ENCODE measurements around the gene COBL.
"Not testable (repeated sequence)": the region's sequence is repeated elsewhere in the genome, so short reads cannot be mapped to it uniquely, and the experiment has no call there.

Gene COBL

GRCh38 chr7:51208125-51208524, 108.5 kb downstream of the COBL start:
- in situ Hi-C loops (cut with HindIII; ENCODE audit: low pct_ligation_motif_present, low pct_unique_long_range_greater_than_20kb, low sequenced_read_pairs); DNase-seq: not testable (repeated sequence)

- no peak for DNase-seq
- in situ Hi-C loops (cut with HindIII; ENCODE audit: low pct_ligation_motif_present, low pct_unique_long_range_greater_than_20kb, low sequenced_read_pairs): loop anchor here (25.0 kb wide), 1 partner anchor 89 kb away; no protein-coding TSS in a partner anchor
Observed at GRCh38 chr7:51198654-51199053, 118.0 kb downstream of the COBL start.

GRCh38 chr7:51190969-51191368, 125.6 kb downstream of the COBL start:
- in situ Hi-C loops (cut with HindIII; ENCODE audit: low pct_ligation_motif_present, low pct_unique_long_range_greater_than_20kb, low sequenced_read_pairs): loop anchor here (25.0 kb wide), 1 partner anchor 96 kb away; no protein-coding TSS in a partner anchor

GRCh38 chr7:51189777-51190176, 126.8 kb downstream of the COBL start:
- in situ Hi-C loops (cut with HindIII; ENCODE audit: low pct_ligation_motif_present, low pct_unique_long_range_greater_than_20kb, low sequenced_read_pairs): loop anchor here (25.0 kb wide), 1 partner anchor 98 kb away; no protein-coding TSS in a partner anchor
- no peak for DNase-seq

More at GRCh38 chr7:51190969-51191368, 125.6 kb downstream of the COBL start:
- DNase-seq: no peak

- in situ Hi-C loops (cut with HindIII; ENCODE audit: low pct_ligation_motif_present, low pct_unique_long_range_greater_than_20kb, low sequenced_read_pairs): loop anchor here (25.0 kb wide), 1 partner anchor 98 kb away; no protein-coding TSS in a partner anchor
- no peak for DNase-seq
Observed at GRCh38 chr7:51188987-51189386, 127.6 kb downstream of the COBL start.

GRCh38 chr7:51187941-51188340, 128.7 kb downstream of the COBL start:
- no peak for DNase-seq

GRCh38 chr7:51186531-51186930, 130.1 kb downstream of the COBL start:
- no peak for DNase-seq

More at GRCh38 chr7:51187941-51188340, 128.7 kb downstream of the COBL start:
- in situ Hi-C loops (cut with HindIII; ENCODE audit: low pct_ligation_motif_present, low pct_unique_long_range_greater_than_20kb, low sequenced_read_pairs): loop anchor here (25.0 kb wide), 1 partner anchor 99 kb away; no protein-coding TSS in a partner anchor

GRCh38 chr7:51182636-51183166, 133.9 kb downstream of the COBL start:
- in situ Hi-C loops (cut with HindIII; ENCODE audit: low pct_ligation_motif_present, low pct_unique_long_range_greater_than_20kb, low sequenced_read_pairs): loop anchor here (25.0 kb wide), 1 partner anchor 105 kb away; no protein-coding TSS in a partner anchor
- DNase-seq: no peak

More at GRCh38 chr7:51186531-51186930, 130.1 kb downstream of the COBL start:
- in situ Hi-C loops (cut with HindIII; ENCODE audit: low pct_ligation_motif_present, low pct_unique_long_range_greater_than_20kb, low sequenced_read_pairs): loop anchor here (25.0 kb wide), 1 partner anchor 101 kb away; no protein-coding TSS in a partner anchor

GRCh38 chr7:51180092-51180491, 136.5 kb downstream of the COBL start:
- no peak for DNase-seq
- in situ Hi-C loops (cut with HindIII; ENCODE audit: low pct_ligation_motif_present, low pct_unique_long_range_greater_than_20kb, low sequenced_read_pairs): loop anchor here (25.0 kb wide), 1 partner anchor 107 kb away; no protein-coding TSS in a partner anchor

GRCh38 chr7:51175992-51176388, 140.6 kb downstream of the COBL start:
- in situ Hi-C loops (cut with HindIII; ENCODE audit: low pct_ligation_motif_present, low pct_unique_long_range_greater_than_20kb, low sequenced_read_pairs): loop anchor here (25.0 kb wide), 1 partner anchor 111 kb away; no protein-coding TSS in a partner anchor
- peak; percentile 23 for DNase-seq

- DNase-seq: no peak
Observed at GRCh38 chr7:51175316-51175991, 141.2 kb downstream of the COBL start.

GRCh38 chr7:51165337-51165736, 151.3 kb downstream of the COBL start:
- in situ Hi-C loops (cut with HindIII; ENCODE audit: low pct_ligation_motif_present, low pct_unique_long_range_greater_than_20kb, low sequenced_read_pairs): no loop called here

More at GRCh38 chr7:51175316-51175991, 141.2 kb downstream of the COBL start:
- in situ Hi-C loops (cut with HindIII; ENCODE audit: low pct_ligation_motif_present, low pct_unique_long_range_greater_than_20kb, low sequenced_read_pairs): loop anchor here (25.0 kb wide), 1 partner anchor 112 kb away; no protein-coding TSS in a partner anchor

GRCh38 chr7:51162724-51163329, 153.8 kb downstream of the COBL start:
- DNase-seq: peak; percentile 93
- in situ Hi-C loops (cut with HindIII; ENCODE audit: low pct_ligation_motif_present, low pct_unique_long_range_greater_than_20kb, low sequenced_read_pairs): no loop called here

More at GRCh38 chr7:51165337-51165736, 151.3 kb downstream of the COBL start:
- no peak for DNase-seq

GRCh38 chr7:51161937-51162336, 154.7 kb downstream of the COBL start:
- in situ Hi-C loops (cut with HindIII; ENCODE audit: low pct_ligation_motif_present, low pct_unique_long_range_greater_than_20kb, low sequenced_read_pairs): no loop called here

GRCh38 chr7:51160990-51161615, 155.5 kb downstream of the COBL start:
- DNase-seq: peak; percentile 75
- in situ Hi-C loops (cut with HindIII; ENCODE audit: low pct_ligation_motif_present, low pct_unique_long_range_greater_than_20kb, low sequenced_read_pairs): no loop called here

More at GRCh38 chr7:51161937-51162336, 154.7 kb downstream of the COBL start:
- DNase-seq: no peak

GRCh38 chr7:51160411-51160810, 156.2 kb downstream of the COBL start:
- no peak for DNase-seq
- in situ Hi-C loops (cut with HindIII; ENCODE audit: low pct_ligation_motif_present, low pct_unique_long_range_greater_than_20kb, low sequenced_read_pairs): no loop called here

- no peak for DNase-seq
- in situ Hi-C loops (cut with HindIII; ENCODE audit: low pct_ligation_motif_present, low pct_unique_long_range_greater_than_20kb, low sequenced_read_pairs): no loop called here
Observed at GRCh38 chr7:51158742-51159445, 157.7 kb downstream of the COBL start.

GRCh38 chr7:51158211-51158610, 158.4 kb downstream of the COBL start:
- in situ Hi-C loops (cut with HindIII; ENCODE audit: low pct_ligation_motif_present, low pct_unique_long_range_greater_than_20kb, low sequenced_read_pairs): no loop called here
- no peak for DNase-seq

All from ACHN (cell line).